NB4 (cell line): ENCODE data around the gene IL13.

Source experiments
- DNase-seq: peaks from one replicate; pipeline ENCODE4 v3.0.0; 2010; ENCODE audit warnings: low read depth
- H3K4me3 ChIP-seq: one replicate; pipeline ENCODE4 v1.5.1; 2011; ENCODE audit warnings: mild to moderate bottlenecking, low read depth, low read length, moderate library complexity
- MYC ChIP-seq: IDR thresholded peaks from 2 replicates; pipeline ENCODE4 v1.6.1; 2011; ENCODE audit warnings: low read depth, low read length
- POLR2A ChIP-seq: IDR thresholded peaks from 2 replicates; pipeline ENCODE4 v1.6.1; 2011; ENCODE audit warnings: mild to moderate bottlenecking; ENCODE audit not compliant: insufficient read length; ENCODE audit errors: extremely low read depth
- TF ChIP-seq, protein P1 (sequence below): IDR thresholded peaks from 2 replicates; pipeline ENCODE4 v1.6.1; 2011; ENCODE audit warnings: low read depth, low read length
- TF ChIP-seq, protein P2 (sequence below): IDR thresholded peaks from one replicate; pipeline ENCODE4 v1.5.1; 2012; ENCODE audit warnings: low read depth, low read length

Gene IL13

GRCh38 chr5:132657676-132658380 lies at the start of gene IL13:
Gene IL13, plus strand, starts transcription at chr5:132658173. Its CDS starts 14 bp downstream, at chr5:132658187.
- TF ChIP-seq, protein P1, sequence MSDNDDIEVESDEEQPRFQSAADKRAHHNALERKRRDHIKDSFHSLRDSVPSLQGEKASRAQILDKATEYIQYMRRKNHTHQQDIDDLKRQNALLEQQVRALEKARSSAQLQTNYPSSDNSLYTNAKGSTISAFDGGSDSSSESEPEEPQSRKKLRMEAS = no peak
- H3K4me3 ChIP-seq = no peak within 1 kb of the TSS
- DNase-seq = peak; percentile 19

DNA sequence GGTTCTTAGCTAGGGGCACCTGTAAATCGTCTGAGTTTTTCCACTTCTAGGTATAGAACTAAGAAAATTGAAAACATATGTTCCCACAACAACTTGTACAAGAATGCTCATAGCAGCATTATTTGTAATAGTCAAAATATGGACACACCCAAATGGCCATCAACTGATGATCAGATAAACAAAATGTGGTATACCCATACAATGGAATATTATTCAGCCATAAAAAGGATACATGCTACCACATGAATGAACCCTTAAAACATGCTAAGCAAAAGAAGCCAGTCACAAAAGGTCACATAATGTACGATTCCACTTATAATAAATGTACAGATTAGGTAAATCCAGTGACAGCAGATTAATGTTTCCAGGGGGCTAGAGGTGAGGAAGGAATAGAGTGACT lies 46.0 kb upstream of the IL13 start:
- TF ChIP-seq, protein P2, sequence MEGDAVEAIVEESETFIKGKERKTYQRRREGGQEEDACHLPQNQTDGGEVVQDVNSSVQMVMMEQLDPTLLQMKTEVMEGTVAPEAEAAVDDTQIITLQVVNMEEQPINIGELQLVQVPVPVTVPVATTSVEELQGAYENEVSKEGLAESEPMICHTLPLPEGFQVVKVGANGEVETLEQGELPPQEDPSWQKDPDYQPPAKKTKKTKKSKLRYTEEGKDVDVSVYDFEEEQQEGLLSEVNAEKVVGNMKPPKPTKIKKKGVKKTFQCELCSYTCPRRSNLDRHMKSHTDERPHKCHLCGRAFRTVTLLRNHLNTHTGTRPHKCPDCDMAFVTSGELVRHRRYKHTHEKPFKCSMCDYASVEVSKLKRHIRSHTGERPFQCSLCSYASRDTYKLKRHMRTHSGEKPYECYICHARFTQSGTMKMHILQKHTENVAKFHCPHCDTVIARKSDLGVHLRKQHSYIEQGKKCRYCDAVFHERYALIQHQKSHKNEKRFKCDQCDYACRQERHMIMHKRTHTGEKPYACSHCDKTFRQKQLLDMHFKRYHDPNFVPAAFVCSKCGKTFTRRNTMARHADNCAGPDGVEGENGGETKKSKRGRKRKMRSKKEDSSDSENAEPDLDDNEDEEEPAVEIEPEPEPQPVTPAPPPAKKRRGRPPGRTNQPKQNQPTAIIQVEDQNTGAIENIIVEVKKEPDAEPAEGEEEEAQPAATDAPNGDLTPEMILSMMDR = no peak
- TF ChIP-seq POLR2A = no peak
- TF ChIP-seq, protein P1 = no peak
- no peak for TF ChIP-seq MYC
- H3K4me3 ChIP-seq = no peak overlapping the region
- DNase-seq = no peak

- no peak for DNase-seq
- TF ChIP-seq POLR2A (no peak), MYC (no peak)
- TF ChIP-seq, protein P1 = no peak
- TF ChIP-seq, protein P2 = no peak
- no peak overlapping the region for H3K4me3 ChIP-seq
Observed at GRCh38 chr5:132612846-132613245, 45.1 kb upstream of the IL13 start.

DNA sequence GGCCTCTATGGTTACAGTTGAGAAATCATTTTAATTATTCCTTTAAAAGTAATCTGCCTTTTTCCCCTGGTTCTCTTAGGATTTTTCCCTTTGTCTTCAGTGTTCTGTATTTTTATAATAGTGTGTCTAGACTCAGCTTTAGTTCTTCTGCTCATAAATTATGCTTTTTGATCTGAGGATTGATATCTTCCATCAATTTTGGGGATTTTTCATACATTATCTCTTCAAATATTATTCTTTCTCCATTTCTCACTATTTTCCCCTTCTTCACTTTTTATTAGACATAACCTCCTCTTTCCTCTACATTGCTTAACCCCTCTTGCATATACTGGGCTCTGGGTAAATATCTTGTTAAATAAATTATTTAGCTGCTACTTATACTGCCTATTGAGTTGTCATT lies 36.3 kb upstream of the IL13 start:
- DNase-seq = no peak
- TF ChIP-seq, protein P2 = no peak
- TF ChIP-seq, protein P1 = no peak
- TF ChIP-seq POLR2A (no peak), MYC (no peak)

GRCh38 chr5:132622608-132623007 lies 35.4 kb upstream of the IL13 start:
- TF ChIP-seq MYC (no peak), POLR2A (no peak)
- TF ChIP-seq, protein P2 = no peak
- TF ChIP-seq, protein P1 = no peak
- no peak overlapping the region for H3K4me3 ChIP-seq
- no peak for DNase-seq

More for the DNA sequence above, 36.3 kb upstream of the IL13 start:
- no peak overlapping the region for H3K4me3 ChIP-seq

DNA sequence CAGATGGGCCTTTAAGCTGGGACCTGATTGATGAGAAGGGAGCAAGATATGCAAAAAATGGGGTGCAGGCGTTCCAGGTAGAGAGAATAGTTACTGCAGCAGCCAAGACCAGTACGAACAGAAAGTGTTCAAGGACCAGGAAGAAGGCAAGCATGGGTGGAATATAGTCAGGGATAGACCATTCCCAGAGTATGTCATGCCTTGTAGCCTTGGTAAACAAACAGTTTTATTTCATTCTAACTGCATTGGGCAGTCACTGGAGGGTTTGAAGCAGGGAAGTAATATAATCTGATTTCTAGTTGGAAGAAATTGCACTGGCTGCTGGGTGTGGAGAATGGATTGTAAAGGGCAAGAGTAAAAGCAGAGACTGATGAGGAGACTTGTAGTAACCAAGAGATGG lies 30.5 kb upstream of the IL13 start:
- no peak for TF ChIP-seq MYC
- TF ChIP-seq POLR2A = no peak
- TF ChIP-seq, protein P2 = no peak
- TF ChIP-seq, protein P1 = no peak
- H3K4me3 ChIP-seq = no peak overlapping the region
- DNase-seq = no peak
